ENCODE data around the gene ADAMTSL3.

The ADAMTSL3 gene

DNA sequence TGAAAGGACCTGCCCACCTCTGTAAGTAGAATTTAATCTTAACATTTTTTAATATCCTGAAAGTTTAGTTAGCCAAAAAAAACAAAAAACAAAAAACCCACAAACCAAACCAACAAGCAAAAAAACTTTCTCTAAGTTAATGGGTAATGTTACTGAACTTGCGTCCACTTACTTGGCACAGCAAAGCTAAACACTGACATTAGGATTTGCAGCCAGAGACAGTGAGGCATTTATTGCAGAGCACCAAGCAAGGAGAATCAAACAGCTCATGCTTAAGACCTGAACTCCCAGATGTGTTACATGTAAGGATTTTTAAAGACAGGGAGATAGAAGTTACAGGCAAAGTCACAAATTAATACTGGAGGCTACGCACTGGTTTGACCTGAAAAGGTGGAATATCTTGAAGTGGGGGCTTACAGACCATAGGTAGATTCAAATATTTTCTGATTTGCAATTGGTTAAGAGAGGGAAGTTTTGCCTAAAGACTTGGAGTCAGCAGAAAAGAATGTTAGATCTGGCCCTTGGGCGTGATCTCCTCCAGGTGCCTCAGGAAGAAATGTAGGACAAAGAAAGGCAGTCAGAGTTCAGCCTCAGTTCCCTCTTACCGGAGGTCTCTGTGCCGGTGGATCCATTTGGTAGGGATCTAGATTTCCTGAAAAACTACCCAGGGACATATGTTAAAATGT lies 205.0 kb downstream of the ADAMTSL3 start:
- Histone ChIP-seq H4K20me1 (ENCODE audit: insufficient read depth, low read length, poor library complexity, severe bottlenecking) (no peaks in the 10 kb centered on the region), H3K79me2 (ENCODE audit: insufficient read depth, low read length) (no peaks in the 10 kb centered on the region), H2AFZ (ENCODE audit: low read length) (no peak overlapping the region), H3K9me2 (replicated peaks; ENCODE audit: low read depth, low read length) (no peaks in the 10 kb centered on the region), H3K9me3 (ENCODE audit: insufficient read depth, low read depth, low read length) (no peaks in the 10 kb centered on the region), H3K27me3 (ENCODE audit: insufficient read depth, low read length, poor library complexity, severe bottlenecking) (no peaks in the 10 kb centered on the region), H3K4me1 (ENCODE audit: insufficient read depth, low read length, poor library complexity, severe bottlenecking) (no peaks in the 10 kb centered on the region), H3K36me3 (ENCODE audit: insufficient read depth, low read length) (no peaks in the 10 kb centered on the region), H3K4me2 (ENCODE audit: low read depth, low read length, poor library complexity, severe bottlenecking) (no peak overlapping the region), H3K4me3 (ENCODE audit: low read length, poor library complexity, severe bottlenecking) (no peak overlapping the region), H3K9ac (ENCODE audit: low read depth, low read length, poor library complexity, severe bottlenecking) (no peak overlapping the region), H3F3A (ENCODE audit: low read depth) (no peaks in the 10 kb centered on the region)
- TF ChIP-seq EZH2phosphoT487 (IDR thresholded peaks at IDR 0.05; ENCODE audit: borderline replicate concordance) (no peak), CTCF (conservative IDR thresholded peaks at IDR 0.05; ENCODE audit: low read length) (no peak)

- TF ChIP-seq EZH2phosphoT487 (IDR thresholded peaks at IDR 0.05; ENCODE audit: borderline replicate concordance) (no peak), CTCF (conservative IDR thresholded peaks at IDR 0.05; ENCODE audit: low read length) (no peak)
These were observed 212.8 kb downstream of the ADAMTSL3 start for GRCh38 chr15:83866692-83867091.

DNA sequence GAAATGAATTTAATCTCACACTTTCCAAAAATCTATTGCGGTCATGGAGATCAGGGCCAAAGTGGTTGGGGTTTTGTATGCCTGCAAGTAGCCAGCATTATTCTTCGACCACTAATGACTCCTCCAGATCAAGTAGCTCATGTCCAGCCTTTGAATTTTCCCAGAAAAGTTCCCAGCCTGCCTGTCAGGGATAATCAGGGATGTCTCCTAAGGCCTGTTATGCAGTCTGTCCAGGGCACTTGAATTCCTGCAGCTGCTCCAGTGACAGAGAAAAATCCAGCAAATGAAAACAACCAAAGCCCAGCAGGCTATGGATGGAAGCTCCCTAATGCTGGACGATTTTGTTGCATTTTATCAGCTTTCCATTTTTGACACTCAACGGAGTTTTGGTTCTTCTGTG lies 215.4 kb downstream of the ADAMTSL3 start:
- Histone ChIP-seq H4K20me1 (ENCODE audit: insufficient read depth, low read length, poor library complexity, severe bottlenecking) (no peaks in the 10 kb centered on the region), H3K79me2 (ENCODE audit: insufficient read depth, low read length) (no peaks in the 10 kb centered on the region), H3K36me3 (ENCODE audit: insufficient read depth, low read length) (no peaks in the 10 kb centered on the region)

More at GRCh38 chr15:83866692-83867091, 212.8 kb downstream of the ADAMTSL3 start:
- no peak overlapping the region for H2AFZ ChIP-seq (ENCODE audit: low read length)
- H3K36me3 ChIP-seq (ENCODE audit: insufficient read depth, low read length): no peaks in the 10 kb centered on the region
- H3K9me2 ChIP-seq (replicated peaks; ENCODE audit: low read depth, low read length): no peaks in the 10 kb centered on the region
- H3K79me2 ChIP-seq (ENCODE audit: insufficient read depth, low read length): no peaks in the 10 kb centered on the region
- no peak overlapping the region for H3K4me3 ChIP-seq (ENCODE audit: low read length, poor library complexity, severe bottlenecking)
- H3F3A ChIP-seq (ENCODE audit: low read depth): no peaks in the 10 kb centered on the region
- H3K9me3 ChIP-seq (ENCODE audit: insufficient read depth, low read depth, low read length): no peaks in the 10 kb centered on the region
- no peak overlapping the region for H3K9ac ChIP-seq (ENCODE audit: low read depth, low read length, poor library complexity, severe bottlenecking)
- no peaks in the 10 kb centered on the region for H3K4me1 ChIP-seq (ENCODE audit: insufficient read depth, low read length, poor library complexity, severe bottlenecking)
- H4K20me1 ChIP-seq (ENCODE audit: insufficient read depth, low read length, poor library complexity, severe bottlenecking): no peaks in the 10 kb centered on the region
- H3K4me2 ChIP-seq (ENCODE audit: low read depth, low read length, poor library complexity, severe bottlenecking): no peak overlapping the region
- no peaks in the 10 kb centered on the region for H3K27me3 ChIP-seq (ENCODE audit: insufficient read depth, low read length, poor library complexity, severe bottlenecking)

More for the DNA sequence above, 215.4 kb downstream of the ADAMTSL3 start:
- no peaks in the 10 kb centered on the region for H3F3A ChIP-seq (ENCODE audit: low read depth)
- H3K9me3 ChIP-seq (ENCODE audit: insufficient read depth, low read depth, low read length): no peaks in the 10 kb centered on the region
- H3K27me3 ChIP-seq (ENCODE audit: insufficient read depth, low read length, poor library complexity, severe bottlenecking): no peaks in the 10 kb centered on the region
- no peak overlapping the region for H3K4me2 ChIP-seq (ENCODE audit: low read depth, low read length, poor library complexity, severe bottlenecking)
- no peak overlapping the region for H3K9ac ChIP-seq (ENCODE audit: low read depth, low read length, poor library complexity, severe bottlenecking)
- no peak overlapping the region for H3K4me3 ChIP-seq (ENCODE audit: low read length, poor library complexity, severe bottlenecking)
- no peak overlapping the region for H2AFZ ChIP-seq (ENCODE audit: low read length)
- TF ChIP-seq CTCF (conservative IDR thresholded peaks at IDR 0.05; ENCODE audit: low read length): no peak
- TF ChIP-seq EZH2phosphoT487 (IDR thresholded peaks at IDR 0.05; ENCODE audit: borderline replicate concordance): no peak
- H3K4me1 ChIP-seq (ENCODE audit: insufficient read depth, low read length, poor library complexity, severe bottlenecking): no peaks in the 10 kb centered on the region
- H3K9me2 ChIP-seq (replicated peaks; ENCODE audit: low read depth, low read length): no peaks in the 10 kb centered on the region
